ENCODE measurements around the gene ADAT1.

DNA sequence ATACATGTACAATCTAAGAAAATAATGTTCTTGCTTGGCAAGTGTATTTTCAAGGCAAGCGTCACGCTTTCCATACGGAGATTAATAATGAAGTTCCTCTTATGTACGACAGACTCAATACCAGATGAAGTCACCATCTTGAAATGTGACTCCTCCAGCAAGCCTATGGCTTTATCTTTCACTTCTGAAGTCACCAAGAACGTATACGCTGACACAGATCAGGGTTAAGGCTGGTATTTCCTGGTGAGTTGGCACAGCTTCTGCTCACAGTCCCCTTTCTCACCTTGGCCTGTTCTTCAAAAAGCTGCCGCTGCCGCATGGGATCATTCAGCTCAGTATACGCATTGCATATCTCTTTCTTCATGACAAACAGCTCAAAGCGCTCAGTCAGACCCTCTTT is 6.1 kb upstream of the ADAT1 start:
- TF ChIP-seq EZH2 (IDR thresholded peaks at IDR 0.05; ENCODE audit: borderline replicate concordance) (no peak), EZH2phosphoT487 (IDR thresholded peaks at IDR 0.05; ENCODE audit: low read depth, severe bottlenecking, unreplicated experiment) (no peak)
- TF ChIP-seq, protein P1, sequence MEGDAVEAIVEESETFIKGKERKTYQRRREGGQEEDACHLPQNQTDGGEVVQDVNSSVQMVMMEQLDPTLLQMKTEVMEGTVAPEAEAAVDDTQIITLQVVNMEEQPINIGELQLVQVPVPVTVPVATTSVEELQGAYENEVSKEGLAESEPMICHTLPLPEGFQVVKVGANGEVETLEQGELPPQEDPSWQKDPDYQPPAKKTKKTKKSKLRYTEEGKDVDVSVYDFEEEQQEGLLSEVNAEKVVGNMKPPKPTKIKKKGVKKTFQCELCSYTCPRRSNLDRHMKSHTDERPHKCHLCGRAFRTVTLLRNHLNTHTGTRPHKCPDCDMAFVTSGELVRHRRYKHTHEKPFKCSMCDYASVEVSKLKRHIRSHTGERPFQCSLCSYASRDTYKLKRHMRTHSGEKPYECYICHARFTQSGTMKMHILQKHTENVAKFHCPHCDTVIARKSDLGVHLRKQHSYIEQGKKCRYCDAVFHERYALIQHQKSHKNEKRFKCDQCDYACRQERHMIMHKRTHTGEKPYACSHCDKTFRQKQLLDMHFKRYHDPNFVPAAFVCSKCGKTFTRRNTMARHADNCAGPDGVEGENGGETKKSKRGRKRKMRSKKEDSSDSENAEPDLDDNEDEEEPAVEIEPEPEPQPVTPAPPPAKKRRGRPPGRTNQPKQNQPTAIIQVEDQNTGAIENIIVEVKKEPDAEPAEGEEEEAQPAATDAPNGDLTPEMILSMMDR (IDR thresholded peaks at IDR 0.05; ENCODE audit: poor library complexity), result no peak

All from hepatocyte (in vitro differentiated cells).